Keratinocyte (primary cell): Measurements from ENCODE around the gene LSP1. TPM values are rescaled to one million over a fixed set of nuclear protein-coding genes. Genes with fewer than 3 reads are reported as not detected.

Experiments
- DNase-seq: peaks from one replicate; pipeline ENCODE4 v3.0.0-alpha.2; 2011; ENCODE audit warnings: low read depth, missing footprints, low spot score
- FAIRE-seq: peaks from 2 replicates; lab custom pipeline; 2011; peaks lifted over from hg19 to GRCh38; lab: Jason Lieb, UNC
- H2AFZ ChIP-seq: 2 replicates; pipeline ENCODE4 v1.6.0; 2012; ENCODE audit warnings: low read length, control low read depth, inconsistent platforms; ENCODE audit not compliant: control insufficient read depth
- H3K27ac ChIP-seq: 2 replicates; pipeline ENCODE4 v1.5.1; 2011; ENCODE audit warnings: low read length; ENCODE audit not compliant: control insufficient read depth, insufficient read depth
- H3K27me3 ChIP-seq: 3 replicates; pipeline ENCODE4 v1.6.0; 2011; ENCODE audit warnings: low read length; ENCODE audit not compliant: control insufficient read depth, insufficient read depth; ENCODE audit errors: extremely low read depth
- H3K36me3 ChIP-seq, 2 experiments: 2 replicates in 1 of 2; 3 replicates in 1 of 2; pipeline ENCODE4 v1.5.1; 2011; ENCODE audit warnings: low read length in 2 of 2, mild to moderate bottlenecking in 1 of 2; ENCODE audit not compliant: control insufficient read depth in 2 of 2, insufficient read depth in 2 of 2; ENCODE audit errors: extremely low read depth in 1 of 2
- H3K4me1 ChIP-seq: 3 replicates; pipeline ENCODE4 v1.5.1; 2011; ENCODE audit warnings: low read length; ENCODE audit not compliant: control insufficient read depth, insufficient read depth; ENCODE audit errors: extremely low read depth
- H3K4me2 ChIP-seq: 3 replicates; pipeline ENCODE4 v1.6.0; 2011; ENCODE audit warnings: low read depth, low read length; ENCODE audit not compliant: control insufficient read depth, insufficient read depth; ENCODE audit errors: extremely low read depth
- H3K4me3 ChIP-seq, 3 experiments: fragments of 200-600 bp in 1 of 3; sonication (generic) in 1 of 3; 2 replicates in 2 of 3; 3 replicates in 1 of 3; pipeline ENCODE4 v1.5.1; 2011 to 2016; ENCODE audit warnings: low read length in 3 of 3, mild to moderate bottlenecking in 3 of 3, control low read depth in 2 of 3, inconsistent platforms in 1 of 3, low read depth in 1 of 3, mixed read lengths in 1 of 3, mixed run types in 1 of 3, moderate library complexity in 1 of 3; ENCODE audit not compliant: control insufficient read depth in 2 of 3, insufficient read depth in 2 of 3; ENCODE audit errors: extremely low read depth in 1 of 3
- H3K79me2 ChIP-seq: 2 replicates; pipeline ENCODE4 v1.6.0; 2012; ENCODE audit warnings: low read length; ENCODE audit not compliant: control insufficient read depth, insufficient read depth
- H3K9ac ChIP-seq: 3 replicates; pipeline ENCODE4 v1.6.0; 2011; ENCODE audit warnings: low read length; ENCODE audit not compliant: control insufficient read depth, insufficient read depth; ENCODE audit errors: extremely low read depth
- H3K9me1 ChIP-seq: 3 replicates; pipeline ENCODE4 v1.6.0; 2011; ENCODE audit warnings: low read length; ENCODE audit not compliant: control insufficient read depth, insufficient read depth; ENCODE audit errors: extremely low read depth
- H3K9me3 ChIP-seq: 2 replicates; pipeline ENCODE4 v1.5.1; 2012; ENCODE audit warnings: low read depth, low read length; ENCODE audit not compliant: control insufficient read depth
- H4K20me1 ChIP-seq: 3 replicates; pipeline ENCODE4 v1.6.0; 2011; ENCODE audit warnings: low read length; ENCODE audit not compliant: control insufficient read depth, insufficient read depth; ENCODE audit errors: extremely low read depth
- CTCF ChIP-seq, 3 experiments: IDR thresholded peaks in 1 of 3; conservative IDR thresholded peaks in 1 of 3; optimal IDR thresholded peaks in 1 of 3; 2 replicates in 2 of 3; 3 replicates in 1 of 3; pipeline versions ENCODE3 to v1.5.1; 2011; ENCODE audit warnings: low read length in 3 of 3, mild to moderate bottlenecking in 3 of 3, moderate library complexity in 2 of 3, control low read depth in 1 of 3, inconsistent platforms in 1 of 3; ENCODE audit not compliant: insufficient read depth in 2 of 3; ENCODE audit errors: extremely low read depth in 1 of 3
- EZH2 ChIP-seq: IDR thresholded peaks from one replicate; pipeline ENCODE4 v1.6.1; 2012; ENCODE audit warnings: inconsistent platforms, mild to moderate bottlenecking, low read length, moderate library complexity
- dilution Hi-C: fragments of 300-500 bp; cut with MboI; formaldehyde crosslinking; loops from one replicate; pipeline ENCODE4 v1.7.0; 2020; ENCODE audit warnings: low sequenced_read_pairs; ENCODE audit not compliant: extremely low pct_ligation_motif_present
- polyA plus RNA-seq, 5 experiments: library from polyadenylated mRNA; depleted of rRNA in 3 of 5; stranded (reverse) in 3 of 5; stranded (forward) in 1 of 5; unstranded in 1 of 5; fragments of >200 nt; gene quantifications; 1 replicate in 1 of 5; 2 replicates in 3 of 5; 3 replicates in 1 of 5; pipeline versions ENCODE4 v1.2.1 to v1.2.3, GENCODE V29; 2011 to 2012; ENCODE audit warnings: missing spikeins in 2 of 5, low read depth in 1 of 5, low replicate concordance in 1 of 5

LSP1 gene
- polyA plus RNA-seq, 1 donor (not counting 4 experiments of a cell fraction or from before 2014, with no cell fraction given): 0.94 TPM

GRCh38 chr11:1867381-1867780 lies 14.5 kb downstream of the LSP1 start:
- no peak overlapping the region for H2AFZ ChIP-seq
- DNase-seq (no peak), FAIRE-seq (no peak)
- no peaks in the 10 kb centered on the region for H3K79me2 ChIP-seq
- no peaks in the 10 kb centered on the region for H3K9me3 ChIP-seq
- peaks cover 14% of the 10 kb centered on the region for H3K4me1 ChIP-seq
- H3K27ac ChIP-seq: no peak overlapping the region
- dilution Hi-C loops: no loop called here
- peaks cover 29% of the 10 kb centered on the region for H3K27me3 ChIP-seq
- H4K20me1 ChIP-seq: no peaks in the 10 kb centered on the region
- no peaks in the 10 kb centered on the region for H3K36me3 ChIP-seq
- H3K4me2 ChIP-seq: no peak overlapping the region
- no peak overlapping the region for H3K4me3 ChIP-seq
- H3K9ac ChIP-seq: no peak overlapping the region
- no peaks in the 10 kb centered on the region for H3K9me1 ChIP-seq
- TF ChIP-seq EZH2 (no peak), CTCF (optimal IDR thresholded peaks at IDR 0.05 in 1 of 3, IDR thresholded peaks at IDR 0.05 in 1 of 3, conservative IDR thresholded peaks at IDR 0.05 in 1 of 3; ENCODE audit: extremely low read depth in 1 of 3, insufficient read depth in 2 of 3, low read length in 3 of 3) (no peak)

DNA sequence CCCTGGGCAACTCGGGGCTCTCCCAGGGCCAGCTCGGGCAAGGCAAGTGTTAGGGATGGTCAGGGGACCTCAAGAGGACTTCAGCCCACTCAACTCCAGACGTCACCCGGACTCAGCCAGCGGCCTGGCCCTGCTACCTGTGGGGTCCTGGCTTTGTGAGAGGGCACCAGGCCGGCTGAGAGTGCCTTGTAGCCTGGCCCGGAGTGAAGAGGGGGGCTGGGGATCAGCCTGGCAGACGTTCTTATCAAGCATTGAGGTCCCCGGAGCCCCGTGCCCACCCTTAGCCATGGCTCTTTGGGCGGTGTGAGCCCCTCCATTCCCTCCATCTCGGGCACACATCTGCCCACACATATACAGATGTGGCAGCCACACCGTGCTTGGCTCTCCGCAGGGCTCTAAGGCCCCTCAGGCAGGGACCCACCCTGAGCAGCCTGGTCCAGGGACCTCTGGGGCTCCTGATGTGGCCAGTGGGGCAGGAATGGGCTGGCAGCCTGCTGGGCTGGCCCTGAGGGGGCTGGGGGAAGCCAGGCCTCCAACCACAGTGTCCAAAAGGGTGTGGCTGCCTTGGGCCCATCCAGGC lies 15.3 kb downstream of the LSP1 start:
- Histone ChIP-seq H4K20me1 (no peaks in the 10 kb centered on the region), H3K36me3 (no peaks in the 10 kb centered on the region), H3K4me3 (no peak overlapping the region), H3K9ac (no peak overlapping the region), H3K4me1 (peaks cover 20% of the 10 kb centered on the region), H2AFZ (no peak overlapping the region), H3K27me3 (peaks cover 29% of the 10 kb centered on the region), H3K4me2 (no peak overlapping the region), H3K79me2 (no peaks in the 10 kb centered on the region), H3K27ac (no peak overlapping the region), H3K9me3 (no peaks in the 10 kb centered on the region), H3K9me1 (no peaks in the 10 kb centered on the region)
- no peak for TF ChIP-seq EZH2
- TF ChIP-seq CTCF (optimal IDR thresholded peaks at IDR 0.05 in 1 of 3, IDR thresholded peaks at IDR 0.05 in 1 of 3, conservative IDR thresholded peaks at IDR 0.05 in 1 of 3; ENCODE audit: extremely low read depth in 1 of 3, insufficient read depth in 2 of 3, low read length in 3 of 3): no peak
- dilution Hi-C loops: no loop called here
- DNase-seq (no peak), FAIRE-seq (no peak)
